SK-N-SH (cell line): ENCODE results near the gene DSCAM. TPM values are rescaled to one million over a fixed set of nuclear protein-coding genes. Genes with fewer than 3 reads are reported as not detected.

Source experiments
- CTCF ChIA-PET: fragments of 300-600, 350-600 bp; formaldehyde crosslinking; extraction: SDS; loops from one replicate; lab custom pipeline; 2021; lab: Yijun Ruan, JAX
- POLR2A ChIA-PET: fragments of 350-600 bp; sonication (Branson Sonifier 250); formaldehyde crosslinking; extraction: SDS; loops from one replicate; lab custom pipeline; 2020; ENCODE audit warnings: antibody characterized with exemption, inconsistent platforms; lab: Yijun Ruan, JAX
- DNase-seq: peaks from one replicate; pipeline ENCODE4 v3.0.0; 2012
- H2AFZ ChIP-seq: fragments of 200-600 bp; sonication (generic); 2 replicates; pipeline ENCODE4 v1.8.1; 2016; ENCODE audit warnings: antibody characterized with exemption, mild to moderate bottlenecking, low read depth
- H3F3A ChIP-seq: fragments of 200-600 bp; sonication (generic); replicated peaks from 2 replicates; pipeline ENCODE3; 2016; ENCODE audit warnings: antibody characterized with exemption, mild to moderate bottlenecking; ENCODE audit not compliant: insufficient read depth
- H3K27ac ChIP-seq, 2 experiments: fragments of 200-500 bp in 1 of 2; fragments of 200-600 bp in 1 of 2; sonication (Bioruptor generic) in 1 of 2; sonication (generic), shearing (Covaris generic) in 1 of 2; 2 replicates each; pipeline versions ENCODE4 v1.5.1 to v1.6.1; 2014 to 2016; ENCODE audit warnings: low read depth in 2 of 2, inconsistent platforms in 1 of 2, low read length in 1 of 2, mild to moderate bottlenecking in 1 of 2, mixed read lengths in 1 of 2
- H3K27me3 ChIP-seq: fragments of 200-600 bp; sonication (generic), shearing (Covaris generic); 2 replicates; pipeline ENCODE4 v1.6.1; 2016; ENCODE audit warnings: mixed run types; ENCODE audit not compliant: insufficient read depth
- H3K36me3 ChIP-seq, 2 experiments: fragments of 200-500 bp in 1 of 2; fragments of 200-600 bp in 1 of 2; sonication (Bioruptor generic) in 1 of 2; sonication (generic) in 1 of 2; replicated peaks in 1 of 2; 2 replicates each; pipeline versions ENCODE3 to v1.5.1; 2014 to 2016; ENCODE audit warnings: low read length in 1 of 2, mild to moderate bottlenecking in 1 of 2; ENCODE audit not compliant: insufficient read depth in 2 of 2, control insufficient read depth in 1 of 2
- H3K4me1 ChIP-seq, 2 experiments: fragments of 200-500 bp in 1 of 2; fragments of 200-600 bp in 1 of 2; sonication (Bioruptor generic) in 1 of 2; sonication (generic), shearing (Covaris generic) in 1 of 2; 2 replicates each; pipeline versions ENCODE4 v1.5.1 to v1.6.1; 2014 to 2016; ENCODE audit warnings: low read depth in 1 of 2, low read length in 1 of 2, mixed run types in 1 of 2; ENCODE audit not compliant: insufficient read depth in 2 of 2, control insufficient read depth in 1 of 2
- H3K4me2 ChIP-seq: fragments of 200-600 bp; sonication (generic), shearing (Covaris generic); 2 replicates; pipeline ENCODE4 v1.6.1; 2017; ENCODE audit warnings: mixed run types
- H3K4me3 ChIP-seq, 2 experiments: fragments of 200-500 bp in 1 of 2; fragments of 200-600 bp in 1 of 2; sonication (Bioruptor generic) in 1 of 2; sonication (generic), shearing (Covaris generic) in 1 of 2; 2 replicates each; pipeline versions ENCODE4 v1.5.1 to v1.8.1; 2014 to 2016; ENCODE audit warnings: low read depth in 2 of 2, inconsistent platforms in 1 of 2, low read length in 1 of 2, mild to moderate bottlenecking in 1 of 2, mixed read lengths in 1 of 2, moderate library complexity in 1 of 2
- H3K79me2 ChIP-seq: fragments of 200-600 bp; sonication (generic); 2 replicates; pipeline ENCODE4 v1.8.1; 2017; ENCODE audit warnings: mild to moderate bottlenecking; ENCODE audit not compliant: insufficient read depth
- H3K9ac ChIP-seq: fragments of 200-600 bp; sonication (generic); 2 replicates; pipeline ENCODE4 v1.6.1; 2017; ENCODE audit warnings: mixed run types
- H3K9me2 ChIP-seq: fragments of 200-600 bp; sonication (generic); 2 replicates; pipeline ENCODE4 v1.6.1; 2017; ENCODE audit warnings: mixed run types
- H3K9me3 ChIP-seq: fragments of 200-600 bp; sonication (generic); 2 replicates; pipeline ENCODE4 v1.6.1; 2017; ENCODE audit warnings: mixed run types, mild to moderate bottlenecking, moderate library complexity
- H4K20me1 ChIP-seq: fragments of 200-600 bp; sonication (generic); 2 replicates; pipeline ENCODE4 v1.6.1; 2017; ENCODE audit warnings: mild to moderate bottlenecking, mixed run types; ENCODE audit not compliant: insufficient read depth
- ELF1 ChIP-seq: IDR thresholded peaks from 2 replicates; pipeline ENCODE4 v1.4.0; 2012
- EZH2phosphoT487 ChIP-seq: fragments of 200-600 bp; sonication (generic); IDR thresholded peaks from 2 replicates; pipeline ENCODE4 v1.6.1; 2017; ENCODE audit warnings: low read depth, mixed run types, mild to moderate bottlenecking, antibody characterized with exemption, moderate library complexity, borderline replicate concordance
- FOXM1 ChIP-seq: IDR thresholded peaks from 2 replicates; pipeline ENCODE4 v1.4.0; 2012; ENCODE audit warnings: low read depth, mild to moderate bottlenecking
- GABPA ChIP-seq: IDR thresholded peaks from 2 replicates; pipeline ENCODE4 v1.4.0; 2012; ENCODE audit warnings: low read depth, mild to moderate bottlenecking
- JUND ChIP-seq: IDR thresholded peaks from 2 replicates; pipeline ENCODE4 v1.4.0; 2012
- NRF1 ChIP-seq: IDR thresholded peaks from 2 replicates; pipeline ENCODE4 v1.6.1; 2012; ENCODE audit warnings: low read depth, mild to moderate bottlenecking, low read length
- RCOR1 ChIP-seq: fragments of 150-350 bp; IDR thresholded peaks from 2 replicates; pipeline ENCODE4 v1.6.1; 2017; ENCODE audit warnings: antibody characterized with exemption, low read length
- RFX5 ChIP-seq: IDR thresholded peaks from 2 replicates; pipeline ENCODE4 v1.6.1; 2012; ENCODE audit warnings: mild to moderate bottlenecking, improper control_type of control experiment, low read length
- SMC3 ChIP-seq: IDR thresholded peaks from 2 replicates; pipeline ENCODE4 v1.6.1; 2012; ENCODE audit warnings: low read depth, low read length, improper control_type of control experiment
- YY1 ChIP-seq: IDR thresholded peaks from 2 replicates; pipeline ENCODE4 v1.4.0; 2012; ENCODE audit warnings: low read depth, mild to moderate bottlenecking
- WGBS: methylation state at CpG from one replicate; pipeline ENCODE4 v1.1.6; 2017; ENCODE audit warnings: low lambda C conversion rate; 5-methylcytosine and 5-hydroxymethylcytosine counted together
- polyA plus RNA-seq, 3 experiments: library from polyadenylated mRNA; depleted of rRNA; stranded (reverse); fragments of >200 nt; gene quantifications; 2 replicates each; pipeline ENCODE4 v1.2.3, GENCODE V29; 2012
- TF ChIP-seq, protein P1 (sequence below): IDR thresholded peaks from 2 replicates; pipeline ENCODE4 v1.4.0; 2012; ENCODE audit warnings: low read depth, borderline replicate concordance
- TF ChIP-seq, protein P2 (sequence below): IDR thresholded peaks from 2 replicates; pipeline ENCODE4 v1.4.0; 2012; ENCODE audit warnings: low read depth
- TF ChIP-seq, protein P3 (sequence below): IDR thresholded peaks from 2 replicates; pipeline ENCODE4 v1.4.0; 2012; ENCODE audit warnings: low read depth, borderline replicate concordance
- TF ChIP-seq, protein P4 (sequence below): fragments of 150-350 bp; IDR thresholded peaks from 2 replicates; pipeline ENCODE4 v1.6.1; 2016; ENCODE audit warnings: mild to moderate bottlenecking, low read depth, low read length
- TF ChIP-seq, protein P5 (sequence below): fragments of 200-600 bp; sonication (generic); IDR thresholded peaks from 2 replicates; pipeline ENCODE4 v1.6.1; 2017; ENCODE audit warnings: antibody characterized with exemption, mild to moderate bottlenecking, moderate library complexity

The DSCAM gene
- polyA plus RNA-seq, 1 of the 3 experiments (the other 2 are of a cell fraction) = not detected

DNA sequence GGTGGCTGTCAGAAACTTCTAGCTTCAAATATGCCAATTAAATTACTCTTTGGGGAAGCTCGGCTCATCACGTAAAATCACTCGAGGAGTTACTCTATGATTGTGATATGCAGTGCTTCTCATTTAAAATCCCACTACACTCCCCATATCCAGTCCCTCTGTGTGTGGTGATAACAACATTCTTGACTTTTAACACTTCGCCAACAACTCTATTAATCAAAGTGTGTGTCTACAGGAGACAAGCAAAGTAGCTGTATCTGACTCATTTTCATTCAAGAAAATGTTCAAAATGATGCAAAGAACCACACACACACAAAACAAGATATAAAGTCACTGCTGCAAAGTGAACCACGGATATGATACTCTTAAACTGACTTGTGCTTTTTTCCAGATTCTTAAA lies 341.3 kb downstream of the DSCAM start:
- H3K9me2 ChIP-seq = no peaks in the 10 kb centered on the region
- no peaks in the 10 kb centered on the region for H4K20me1 ChIP-seq
- no peaks in the 10 kb centered on the region for H3K27me3 ChIP-seq
- ChIA-PET POLR2A (no interaction called here), CTCF (interaction anchor here (0.7 to 1.2 kb wide), 2 partner anchors 17 to 393 kb away, joined by 3 to 4 read pairs; no protein-coding TSS in a partner anchor)
- H2AFZ ChIP-seq = no peak overlapping the region
- H3K4me3 ChIP-seq = no peak overlapping the region
- H3K9me3 ChIP-seq = no peaks in the 10 kb centered on the region
- no peaks in the 10 kb centered on the region for H3K79me2 ChIP-seq
- no peak for DNase-seq
- H3K27ac ChIP-seq = no peak overlapping the region
- WGBS = 32% methylated on average over 5 of the region's 5 CpGs
- TF ChIP-seq RCOR1 (no peak), RFX5 (no peak), GABPA (no peak), JUND (no peak)
- TF ChIP-seq, protein P1, sequence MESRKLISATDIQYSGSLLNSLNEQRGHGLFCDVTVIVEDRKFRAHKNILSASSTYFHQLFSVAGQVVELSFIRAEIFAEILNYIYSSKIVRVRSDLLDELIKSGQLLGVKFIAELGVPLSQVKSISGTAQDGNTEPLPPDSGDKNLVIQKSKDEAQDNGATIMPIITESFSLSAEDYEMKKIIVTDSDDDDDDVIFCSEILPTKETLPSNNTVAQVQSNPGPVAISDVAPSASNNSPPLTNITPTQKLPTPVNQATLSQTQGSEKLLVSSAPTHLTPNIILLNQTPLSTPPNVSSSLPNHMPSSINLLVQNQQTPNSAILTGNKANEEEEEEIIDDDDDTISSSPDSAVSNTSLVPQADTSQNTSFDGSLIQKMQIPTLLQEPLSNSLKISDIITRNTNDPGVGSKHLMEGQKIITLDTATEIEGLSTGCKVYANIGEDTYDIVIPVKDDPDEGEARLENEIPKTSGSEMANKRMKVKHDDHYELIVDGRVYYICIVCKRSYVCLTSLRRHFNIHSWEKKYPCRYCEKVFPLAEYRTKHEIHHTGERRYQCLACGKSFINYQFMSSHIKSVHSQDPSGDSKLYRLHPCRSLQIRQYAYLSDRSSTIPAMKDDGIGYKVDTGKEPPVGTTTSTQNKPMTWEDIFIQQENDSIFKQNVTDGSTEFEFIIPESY = no peak
- no peak overlapping the region for H3K9ac ChIP-seq
- no peak overlapping the region for H3K4me2 ChIP-seq
- peaks cover 0 to 2% of the 10 kb centered on the region in 2 experiments; a peak in 2 of 4 replicates for H3K4me1 ChIP-seq
- no peaks in the 10 kb centered on the region for H3F3A ChIP-seq
- no peaks in the 10 kb centered on the region for H3K36me3 ChIP-seq

DNA sequence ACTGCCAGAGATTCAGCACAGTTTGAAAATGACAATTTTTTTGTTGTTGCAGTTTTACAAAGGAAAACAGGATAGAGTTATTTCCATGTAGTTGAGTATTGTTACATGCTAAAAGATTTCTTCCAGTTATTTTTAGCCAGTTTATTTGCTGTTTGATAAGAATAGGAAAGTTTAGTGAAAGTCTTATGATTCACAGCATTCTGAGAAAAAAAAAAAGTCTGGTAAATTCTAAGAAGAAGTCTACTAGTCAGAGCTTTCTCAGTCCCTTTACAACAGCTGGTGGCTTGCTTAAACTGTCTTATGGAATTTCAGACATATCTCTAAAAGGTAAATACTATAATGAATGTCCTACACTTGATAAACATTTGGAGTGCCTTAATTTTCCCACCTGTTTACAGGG lies 341.7 kb downstream of the DSCAM start:
- DNase-seq = no peak
- Histone ChIP-seq H3K9me2 (no peaks in the 10 kb centered on the region), H4K20me1 (no peaks in the 10 kb centered on the region), H3K27me3 (no peaks in the 10 kb centered on the region), H3K4me2 (no peak overlapping the region), H3K4me3 (no peak overlapping the region), H3K36me3 (no peaks in the 10 kb centered on the region), H3K27ac (no peak overlapping the region), H3F3A (no peaks in the 10 kb centered on the region), H3K9me3 (no peaks in the 10 kb centered on the region), H2AFZ (no peak overlapping the region), H3K79me2 (no peaks in the 10 kb centered on the region), H3K4me1 (no peaks in the 10 kb centered on the region; a peak in 1 of 4 replicates), H3K9ac (no peak overlapping the region)
- TF ChIP-seq ELF1 (no peak), EZH2phosphoT487 (no peak), YY1 (no peak), NRF1 (no peak)
- POLR2A ChIA-PET = no interaction called here
- CTCF ChIA-PET = interaction anchor here (0.7 to 1.2 kb wide), 2 partner anchors 17 to 394 kb away, joined by 3 to 4 read pairs; no protein-coding TSS in a partner anchor

DNA sequence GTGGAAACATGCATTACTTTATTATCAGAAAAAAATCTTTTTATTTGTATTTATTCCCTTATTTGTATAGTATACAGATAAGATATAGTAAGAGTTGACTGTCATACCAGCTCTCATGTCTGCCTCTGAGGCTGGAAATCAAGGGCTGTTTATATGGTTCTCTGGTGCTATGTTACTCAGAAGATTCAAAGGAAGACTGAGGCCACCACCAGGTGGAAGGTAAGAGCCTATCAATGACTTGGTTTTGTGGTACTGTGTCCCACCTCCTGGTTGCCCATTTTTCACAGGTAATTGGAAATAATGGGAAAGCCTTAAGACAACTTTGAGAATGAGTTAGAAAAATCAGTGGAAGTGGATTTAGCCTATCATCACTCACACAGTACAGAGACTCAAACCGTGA lies 342.1 kb downstream of the DSCAM start:
- Histone ChIP-seq H3K36me3 (no peaks in the 10 kb centered on the region), H3K9me2 (no peaks in the 10 kb centered on the region), H3K27ac (no peak overlapping the region), H3K4me1 (no peaks in the 10 kb centered on the region; a peak in 1 of 4 replicates), H4K20me1 (no peaks in the 10 kb centered on the region), H3F3A (no peaks in the 10 kb centered on the region), H3K9me3 (no peaks in the 10 kb centered on the region), H3K4me3 (no peak overlapping the region), H2AFZ (no peak overlapping the region), H3K4me2 (no peak overlapping the region), H3K79me2 (no peaks in the 10 kb centered on the region), H3K9ac (no peak overlapping the region), H3K27me3 (no peaks in the 10 kb centered on the region)
- DNase-seq = no peak
- ChIA-PET CTCF (interaction anchor here (1.1 to 3.5 kb wide), 5 partner anchors 8 to 38 kb away, joined by 4 to 10 read pairs (median 6); no protein-coding TSS in a partner anchor), POLR2A (no interaction called here)
- 11% methylated on average over 1 of the region's 1 CpG for WGBS
- TF ChIP-seq NRF1 = no peak
- TF ChIP-seq, protein P2, sequence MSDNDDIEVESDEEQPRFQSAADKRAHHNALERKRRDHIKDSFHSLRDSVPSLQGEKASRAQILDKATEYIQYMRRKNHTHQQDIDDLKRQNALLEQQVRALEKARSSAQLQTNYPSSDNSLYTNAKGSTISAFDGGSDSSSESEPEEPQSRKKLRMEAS = no peak
- TF ChIP-seq SMC3 = no peak
- no peak for TF ChIP-seq GABPA
- TF ChIP-seq, protein P3, sequence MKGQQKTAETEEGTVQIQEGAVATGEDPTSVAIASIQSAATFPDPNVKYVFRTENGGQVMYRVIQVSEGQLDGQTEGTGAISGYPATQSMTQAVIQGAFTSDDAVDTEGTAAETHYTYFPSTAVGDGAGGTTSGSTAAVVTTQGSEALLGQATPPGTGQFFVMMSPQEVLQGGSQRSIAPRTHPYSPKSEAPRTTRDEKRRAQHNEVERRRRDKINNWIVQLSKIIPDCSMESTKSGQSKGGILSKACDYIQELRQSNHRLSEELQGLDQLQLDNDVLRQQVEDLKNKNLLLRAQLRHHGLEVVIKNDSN = no peak
- no peak for TF ChIP-seq EZH2phosphoT487
- no peak for TF ChIP-seq JUND
- TF ChIP-seq, protein P4, sequence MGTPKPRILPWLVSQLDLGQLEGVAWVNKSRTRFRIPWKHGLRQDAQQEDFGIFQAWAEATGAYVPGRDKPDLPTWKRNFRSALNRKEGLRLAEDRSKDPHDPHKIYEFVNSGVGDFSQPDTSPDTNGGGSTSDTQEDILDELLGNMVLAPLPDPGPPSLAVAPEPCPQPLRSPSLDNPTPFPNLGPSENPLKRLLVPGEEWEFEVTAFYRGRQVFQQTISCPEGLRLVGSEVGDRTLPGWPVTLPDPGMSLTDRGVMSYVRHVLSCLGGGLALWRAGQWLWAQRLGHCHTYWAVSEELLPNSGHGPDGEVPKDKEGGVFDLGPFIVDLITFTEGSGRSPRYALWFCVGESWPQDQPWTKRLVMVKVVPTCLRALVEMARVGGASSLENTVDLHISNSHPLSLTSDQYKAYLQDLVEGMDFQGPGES = no peak
- no peak for TF ChIP-seq FOXM1
- TF ChIP-seq ELF1 = no peak
- TF ChIP-seq, protein P5, sequence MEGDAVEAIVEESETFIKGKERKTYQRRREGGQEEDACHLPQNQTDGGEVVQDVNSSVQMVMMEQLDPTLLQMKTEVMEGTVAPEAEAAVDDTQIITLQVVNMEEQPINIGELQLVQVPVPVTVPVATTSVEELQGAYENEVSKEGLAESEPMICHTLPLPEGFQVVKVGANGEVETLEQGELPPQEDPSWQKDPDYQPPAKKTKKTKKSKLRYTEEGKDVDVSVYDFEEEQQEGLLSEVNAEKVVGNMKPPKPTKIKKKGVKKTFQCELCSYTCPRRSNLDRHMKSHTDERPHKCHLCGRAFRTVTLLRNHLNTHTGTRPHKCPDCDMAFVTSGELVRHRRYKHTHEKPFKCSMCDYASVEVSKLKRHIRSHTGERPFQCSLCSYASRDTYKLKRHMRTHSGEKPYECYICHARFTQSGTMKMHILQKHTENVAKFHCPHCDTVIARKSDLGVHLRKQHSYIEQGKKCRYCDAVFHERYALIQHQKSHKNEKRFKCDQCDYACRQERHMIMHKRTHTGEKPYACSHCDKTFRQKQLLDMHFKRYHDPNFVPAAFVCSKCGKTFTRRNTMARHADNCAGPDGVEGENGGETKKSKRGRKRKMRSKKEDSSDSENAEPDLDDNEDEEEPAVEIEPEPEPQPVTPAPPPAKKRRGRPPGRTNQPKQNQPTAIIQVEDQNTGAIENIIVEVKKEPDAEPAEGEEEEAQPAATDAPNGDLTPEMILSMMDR = no peak
